Cardiac fibroblast (primary cell): Measurements from ENCODE around the gene MAB21L1.
A peak's percentile ranks its signal among the peaks of the same experiment; 100 is the strongest.

Experiments
- DNase-seq, 2 donors: peaks; one replicate each; pipeline versions ENCODE4 v3.0.0 to v3.0.0-alpha.2; 2010; ENCODE audit warnings: low read depth in 2 of 2
- H3K4me3 ChIP-seq, 2 donors: replicated peaks in 1 of 2; 1 replicate in 1 of 2; 2 replicates in 1 of 2; pipeline ENCODE4 v1.5.1; 2011; ENCODE audit warnings: low read depth in 2 of 2, low read length in 2 of 2, mild to moderate bottlenecking in 2 of 2, moderate library complexity in 1 of 2
- TF ChIP-seq, protein P1 (sequence below): IDR thresholded peaks from one replicate; pipeline ENCODE4 v1.5.1; 2011; ENCODE audit warnings: low read depth, mild to moderate bottlenecking, low read length, inconsistent platforms

MAB21L1 gene

DNA sequence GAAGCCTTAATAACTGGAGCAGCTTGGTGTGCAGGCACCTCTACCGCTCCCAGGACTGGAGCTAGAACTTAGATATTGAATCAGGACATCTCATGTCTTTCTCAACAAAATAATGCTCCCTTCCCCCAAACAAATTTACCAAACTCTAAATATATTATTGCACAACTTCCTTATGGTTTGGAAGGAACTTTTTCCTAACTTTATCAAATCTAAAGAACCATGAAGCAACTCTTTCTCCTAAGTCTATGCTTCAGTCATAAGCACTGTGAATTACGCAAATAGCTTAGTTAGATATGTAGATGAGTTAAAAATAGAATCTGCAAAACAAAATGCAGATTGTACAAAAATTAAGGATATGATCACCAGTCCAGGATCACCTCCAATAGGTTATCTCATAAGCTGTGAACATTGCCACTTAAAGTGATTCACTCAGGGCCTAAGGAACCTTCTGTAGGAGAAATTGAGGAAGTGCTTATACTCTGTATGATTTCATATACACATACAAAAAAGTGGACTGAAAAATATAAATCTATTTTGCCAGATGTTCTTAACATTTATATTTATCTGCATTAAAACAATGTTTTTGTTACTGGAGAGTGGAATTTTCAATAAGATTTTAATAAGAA is 20.4 kb upstream of the MAB21L1 start:
- DNase-seq = peak; percentile 6 to 54
- TF ChIP-seq, protein P1, sequence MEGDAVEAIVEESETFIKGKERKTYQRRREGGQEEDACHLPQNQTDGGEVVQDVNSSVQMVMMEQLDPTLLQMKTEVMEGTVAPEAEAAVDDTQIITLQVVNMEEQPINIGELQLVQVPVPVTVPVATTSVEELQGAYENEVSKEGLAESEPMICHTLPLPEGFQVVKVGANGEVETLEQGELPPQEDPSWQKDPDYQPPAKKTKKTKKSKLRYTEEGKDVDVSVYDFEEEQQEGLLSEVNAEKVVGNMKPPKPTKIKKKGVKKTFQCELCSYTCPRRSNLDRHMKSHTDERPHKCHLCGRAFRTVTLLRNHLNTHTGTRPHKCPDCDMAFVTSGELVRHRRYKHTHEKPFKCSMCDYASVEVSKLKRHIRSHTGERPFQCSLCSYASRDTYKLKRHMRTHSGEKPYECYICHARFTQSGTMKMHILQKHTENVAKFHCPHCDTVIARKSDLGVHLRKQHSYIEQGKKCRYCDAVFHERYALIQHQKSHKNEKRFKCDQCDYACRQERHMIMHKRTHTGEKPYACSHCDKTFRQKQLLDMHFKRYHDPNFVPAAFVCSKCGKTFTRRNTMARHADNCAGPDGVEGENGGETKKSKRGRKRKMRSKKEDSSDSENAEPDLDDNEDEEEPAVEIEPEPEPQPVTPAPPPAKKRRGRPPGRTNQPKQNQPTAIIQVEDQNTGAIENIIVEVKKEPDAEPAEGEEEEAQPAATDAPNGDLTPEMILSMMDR = no peak
- no peak overlapping the region for H3K4me3 ChIP-seq

- no peak overlapping the region for H3K4me3 ChIP-seq
- DNase-seq = no peak
- TF ChIP-seq, protein P1 = no peak
Measured at GRCh38 chr13:35496006-35496405, 19.5 kb upstream of the MAB21L1 start.

GRCh38 chr13:35489050-35489449 is 12.6 kb upstream of the MAB21L1 start:
- H3K4me3 ChIP-seq = no peak overlapping the region
- no peak for DNase-seq
- TF ChIP-seq, protein P1 = no peak

- no peak for DNase-seq
Measured at GRCh38 chr13:35485424-35485823, 8.9 kb upstream of the MAB21L1 start.

DNA sequence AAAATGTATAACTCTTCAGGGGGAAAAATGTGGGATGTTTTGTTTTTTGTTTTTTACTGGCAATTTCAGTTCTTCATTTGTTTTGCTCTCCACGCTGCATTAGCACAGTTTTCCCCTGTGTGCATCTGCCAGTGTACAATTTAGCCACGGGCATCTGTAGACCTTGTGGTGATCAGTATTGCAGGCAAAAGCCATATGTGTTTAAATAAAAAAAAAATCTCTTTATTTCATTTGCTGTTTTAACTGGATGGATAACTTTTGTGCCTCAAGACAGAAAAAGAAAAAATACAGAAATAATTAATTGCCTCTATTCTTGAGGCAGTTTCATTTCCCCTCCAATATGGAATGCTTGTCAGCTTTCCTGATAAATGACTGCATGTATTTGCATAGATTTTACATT is 7.9 kb upstream of the MAB21L1 start:
- no peak overlapping the region for H3K4me3 ChIP-seq
- DNase-seq = no peak
- TF ChIP-seq, protein P1 = no peak

More at GRCh38 chr13:35485424-35485823, 8.9 kb upstream of the MAB21L1 start:
- TF ChIP-seq, protein P1 = no peak
- H3K4me3 ChIP-seq = no peak overlapping the region

DNA sequence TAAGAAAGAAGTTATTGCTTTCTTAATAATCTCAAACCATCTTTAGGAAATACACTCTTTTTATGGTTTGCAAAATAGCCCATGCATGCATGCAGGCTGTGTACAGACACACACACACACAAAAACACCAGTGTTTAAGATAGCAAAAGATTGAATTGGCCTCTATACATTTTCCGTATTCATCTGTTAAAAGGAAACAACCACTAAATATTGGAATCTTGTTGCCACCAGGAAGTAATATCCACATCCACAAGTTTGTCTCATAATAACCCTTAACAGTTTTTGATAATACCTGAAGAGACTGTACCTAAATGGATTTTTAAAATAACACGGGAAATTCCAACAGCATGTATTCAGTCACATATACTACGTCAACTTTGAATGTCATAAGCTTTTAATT is 7.3 kb upstream of the MAB21L1 start:
- no peak overlapping the region for H3K4me3 ChIP-seq
- DNase-seq = no peak
- TF ChIP-seq, protein P1 = no peak

DNA sequence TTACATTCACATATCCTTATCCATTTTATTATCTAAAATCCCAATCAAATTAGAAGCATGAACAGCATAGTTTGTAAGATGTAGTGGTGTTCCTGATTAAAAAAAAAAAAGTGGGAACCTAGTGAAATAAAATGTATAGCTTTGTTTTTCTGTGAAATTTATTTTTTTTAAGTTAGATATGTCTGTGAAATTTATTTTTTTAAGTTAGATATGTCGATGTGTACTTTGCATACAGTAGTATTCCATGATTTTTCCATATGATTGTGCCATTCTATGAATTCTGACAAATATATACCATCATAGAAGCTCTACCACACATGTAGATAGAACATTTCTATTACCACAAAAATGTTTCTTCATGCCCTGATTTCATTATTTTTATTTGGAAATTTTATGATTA is 6.0 kb upstream of the MAB21L1 start:
- TF ChIP-seq, protein P1 = no peak
- no peak overlapping the region for H3K4me3 ChIP-seq
- DNase-seq = no peak
